Measurements from ENCODE around the gene FLRT1. TPM values are rescaled to one million over a fixed set of nuclear protein-coding genes. Genes with fewer than 3 reads are reported as not detected.
A peak's percentile ranks its signal among the peaks of the same experiment; 100 is the strongest.

FLRT1 gene
- total and polyA plus RNA-seq, 2 of the 13 experiments (the other 11 are each of a cell fraction or from before 2014, with no cell fraction given): 0.02 to 0.08 TPM

DNA sequence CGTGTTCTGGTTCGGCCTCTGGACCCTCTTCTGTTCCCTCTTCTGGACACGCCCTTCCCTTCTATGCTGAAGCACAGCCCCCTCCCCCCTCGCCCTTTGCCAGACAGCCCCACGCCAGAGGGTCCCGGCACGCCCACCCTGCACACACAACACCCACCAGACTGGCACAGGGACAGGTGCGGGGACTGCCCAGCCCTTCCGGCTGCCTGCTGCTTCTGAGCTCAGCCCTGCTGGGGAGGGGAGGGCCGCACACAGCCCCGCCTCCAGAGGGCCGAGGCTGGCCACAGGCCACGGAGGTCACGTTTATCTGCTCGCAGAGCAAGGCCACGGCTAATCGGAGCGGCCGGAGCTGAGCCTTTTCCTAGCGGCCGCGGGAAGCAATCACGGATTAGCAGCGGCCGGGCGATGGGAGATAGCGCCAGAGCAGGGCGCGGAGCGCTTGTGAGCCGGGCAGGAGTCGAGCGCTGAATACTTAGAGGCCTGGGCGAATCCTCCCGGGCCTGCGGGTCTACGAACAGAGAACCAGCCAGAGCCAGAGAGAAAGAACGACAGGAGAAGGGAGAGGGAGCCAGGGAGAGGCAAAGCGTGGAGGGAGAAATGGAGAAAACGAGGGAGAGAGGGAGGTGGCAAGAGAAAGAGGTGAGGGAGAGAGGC is 28.0 kb upstream of the FLRT1 start (continued):
- TF ChIP-seq FOXC1 (CRISPR knock-in tag; IDR thresholded peaks at IDR 0.05; ENCODE audit: borderline replicate concordance) (no peak), ZNF33A (CRISPR knock-in tag; IDR thresholded peaks at IDR 0.05; ENCODE audit: borderline replicate concordance) (no peak), DMAP1 (CRISPR knock-in tag; IDR thresholded peaks at IDR 0.05) (peak; percentile 19; the same call in 1 of the 2 replicates), NR2F1 (CRISPR knock-in tag; IDR thresholded peaks at IDR 0.05) (peak; percentile 89; a peak in 3 of 4 replicates), ZNF652 (CRISPR knock-in tag; IDR thresholded peaks at IDR 0.05; ENCODE audit: borderline replicate concordance, low read depth) (no peak), REXO4 (CRISPR knock-in tag; IDR thresholded peaks at IDR 0.05; ENCODE audit: borderline replicate concordance) (no peak), GATAD1 (CRISPR knock-in tag; IDR thresholded peaks at IDR 0.05) (peak; percentile 65; the same call in 1 of the 2 replicates), MIER3 (CRISPR knock-in tag; IDR thresholded peaks at IDR 0.05; ENCODE audit: borderline replicate concordance) (peak; percentile 33; the same call in 1 of the 2 replicates), KLF13 (CRISPR knock-in tag; IDR thresholded peaks at IDR 0.05) (0 out of 2 replicates have a peak, but pooled peaks have one; percentile 36), ISL2 (CRISPR knock-in tag; IDR thresholded peaks at IDR 0.05) (peak; percentile 65), ZNF451 (CRISPR knock-in tag; IDR thresholded peaks at IDR 0.05) (peak; percentile 48; the same call in 1 of the 2 replicates), BRD4 (CRISPR knock-in tag; IDR thresholded peaks at IDR 0.05) (no peak; the same call in 1 of the 2 replicates), ZBTB7A (CRISPR knock-in tag; IDR thresholded peaks at IDR 0.05) (peak; percentile 50; the same call in 1 of the 2 replicates), FOXK1 (CRISPR knock-in tag; IDR thresholded peaks at IDR 0.05; ENCODE audit: borderline replicate concordance, low read depth) (no peak), ZSCAN12 (CRISPR knock-in tag; IDR thresholded peaks at IDR 0.05) (no peak)
- TF ChIP-seq, protein P1, sequence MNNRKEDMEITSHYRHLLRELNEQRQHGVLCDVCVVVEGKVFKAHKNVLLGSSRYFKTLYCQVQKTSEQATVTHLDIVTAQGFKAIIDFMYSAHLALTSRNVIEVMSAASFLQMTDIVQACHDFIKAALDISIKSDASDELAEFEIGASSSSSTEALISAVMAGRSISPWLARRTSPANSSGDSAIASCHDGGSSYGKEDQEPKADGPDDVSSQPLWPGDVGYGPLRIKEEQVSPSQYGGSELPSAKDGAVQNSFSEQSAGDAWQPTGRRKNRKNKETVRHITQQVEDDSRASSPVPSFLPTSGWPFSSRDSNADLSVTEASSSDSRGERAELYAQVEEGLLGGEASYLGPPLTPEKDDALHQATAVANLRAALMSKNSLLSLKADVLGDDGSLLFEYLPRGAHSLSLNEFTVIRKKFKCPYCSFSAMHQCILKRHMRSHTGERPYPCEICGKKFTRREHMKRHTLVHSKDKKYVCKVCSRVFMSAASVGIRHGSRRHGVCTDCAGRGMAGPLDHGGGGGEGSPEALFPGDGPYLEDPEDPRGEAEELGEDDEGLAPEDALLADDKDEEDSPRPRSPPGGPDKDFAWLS (CRISPR knock-in tag; IDR thresholded peaks at IDR 0.05; ENCODE audit: borderline replicate concordance): no peak
- TF ChIP-seq, protein P2, sequence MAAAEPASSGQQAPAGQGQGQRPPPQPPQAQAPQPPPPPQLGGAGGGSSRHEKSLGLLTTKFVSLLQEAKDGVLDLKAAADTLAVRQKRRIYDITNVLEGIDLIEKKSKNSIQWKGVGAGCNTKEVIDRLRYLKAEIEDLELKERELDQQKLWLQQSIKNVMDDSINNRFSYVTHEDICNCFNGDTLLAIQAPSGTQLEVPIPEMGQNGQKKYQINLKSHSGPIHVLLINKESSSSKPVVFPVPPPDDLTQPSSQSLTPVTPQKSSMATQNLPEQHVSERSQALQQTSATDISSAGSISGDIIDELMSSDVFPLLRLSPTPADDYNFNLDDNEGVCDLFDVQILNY (CRISPR knock-in tag; conservative IDR thresholded peaks at IDR 0.05): 0 out of 2 replicates have a peak, but pooled peaks have one; percentile 59
- TF ChIP-seq, protein P3, sequence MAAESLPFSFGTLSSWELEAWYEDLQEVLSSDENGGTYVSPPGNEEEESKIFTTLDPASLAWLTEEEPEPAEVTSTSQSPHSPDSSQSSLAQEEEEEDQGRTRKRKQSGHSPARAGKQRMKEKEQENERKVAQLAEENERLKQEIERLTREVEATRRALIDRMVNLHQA (CRISPR knock-in tag; IDR thresholded peaks at IDR 0.05): no peak
- TF ChIP-seq, protein P4, sequence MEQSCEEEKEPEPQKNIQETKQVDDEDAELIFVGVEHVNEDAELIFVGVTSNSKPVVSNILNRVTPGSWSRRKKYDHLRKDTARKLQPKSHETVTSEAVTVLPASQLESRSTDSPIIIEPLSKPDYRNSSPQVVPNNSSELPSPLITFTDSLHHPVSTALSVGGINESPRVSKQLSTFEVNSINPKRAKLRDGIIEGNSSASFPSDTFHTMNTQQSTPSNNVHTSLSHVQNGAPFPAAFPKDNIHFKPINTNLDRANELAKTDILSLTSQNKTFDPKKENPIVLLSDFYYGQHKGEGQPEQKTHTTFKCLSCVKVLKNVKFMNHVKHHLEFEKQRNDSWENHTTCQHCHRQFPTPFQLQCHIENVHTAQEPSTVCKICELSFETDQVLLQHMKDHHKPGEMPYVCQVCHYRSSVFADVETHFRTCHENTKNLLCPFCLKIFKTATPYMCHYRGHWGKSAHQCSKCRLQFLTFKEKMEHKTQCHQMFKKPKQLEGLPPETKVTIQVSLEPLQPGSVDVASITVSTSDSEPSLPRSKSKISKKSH (CRISPR knock-in tag; IDR thresholded peaks at IDR 0.05; ENCODE audit: borderline replicate concordance): no peak
- TF ChIP-seq, protein P5, sequence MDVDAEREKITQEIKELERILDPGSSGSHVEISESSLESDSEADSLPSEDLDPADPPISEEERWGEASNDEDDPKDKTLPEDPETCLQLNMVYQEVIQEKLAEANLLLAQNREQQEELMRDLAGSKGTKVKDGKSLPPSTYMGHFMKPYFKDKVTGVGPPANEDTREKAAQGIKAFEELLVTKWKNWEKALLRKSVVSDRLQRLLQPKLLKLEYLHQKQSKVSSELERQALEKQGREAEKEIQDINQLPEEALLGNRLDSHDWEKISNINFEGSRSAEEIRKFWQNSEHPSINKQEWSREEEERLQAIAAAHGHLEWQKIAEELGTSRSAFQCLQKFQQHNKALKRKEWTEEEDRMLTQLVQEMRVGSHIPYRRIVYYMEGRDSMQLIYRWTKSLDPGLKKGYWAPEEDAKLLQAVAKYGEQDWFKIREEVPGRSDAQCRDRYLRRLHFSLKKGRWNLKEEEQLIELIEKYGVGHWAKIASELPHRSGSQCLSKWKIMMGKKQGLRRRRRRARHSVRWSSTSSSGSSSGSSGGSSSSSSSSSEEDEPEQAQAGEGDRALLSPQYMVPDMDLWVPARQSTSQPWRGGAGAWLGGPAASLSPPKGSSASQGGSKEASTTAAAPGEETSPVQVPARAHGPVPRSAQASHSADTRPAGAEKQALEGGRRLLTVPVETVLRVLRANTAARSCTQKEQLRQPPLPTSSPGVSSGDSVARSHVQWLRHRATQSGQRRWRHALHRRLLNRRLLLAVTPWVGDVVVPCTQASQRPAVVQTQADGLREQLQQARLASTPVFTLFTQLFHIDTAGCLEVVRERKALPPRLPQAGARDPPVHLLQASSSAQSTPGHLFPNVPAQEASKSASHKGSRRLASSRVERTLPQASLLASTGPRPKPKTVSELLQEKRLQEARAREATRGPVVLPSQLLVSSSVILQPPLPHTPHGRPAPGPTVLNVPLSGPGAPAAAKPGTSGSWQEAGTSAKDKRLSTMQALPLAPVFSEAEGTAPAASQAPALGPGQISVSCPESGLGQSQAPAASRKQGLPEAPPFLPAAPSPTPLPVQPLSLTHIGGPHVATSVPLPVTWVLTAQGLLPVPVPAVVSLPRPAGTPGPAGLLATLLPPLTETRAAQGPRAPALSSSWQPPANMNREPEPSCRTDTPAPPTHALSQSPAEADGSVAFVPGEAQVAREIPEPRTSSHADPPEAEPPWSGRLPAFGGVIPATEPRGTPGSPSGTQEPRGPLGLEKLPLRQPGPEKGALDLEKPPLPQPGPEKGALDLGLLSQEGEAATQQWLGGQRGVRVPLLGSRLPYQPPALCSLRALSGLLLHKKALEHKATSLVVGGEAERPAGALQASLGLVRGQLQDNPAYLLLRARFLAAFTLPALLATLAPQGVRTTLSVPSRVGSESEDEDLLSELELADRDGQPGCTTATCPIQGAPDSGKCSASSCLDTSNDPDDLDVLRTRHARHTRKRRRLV (CRISPR knock-in tag; IDR thresholded peaks at IDR 0.05): no peak
